Measurements from ENCODE around the gene REL.
"Not testable (repeated sequence)": the region's sequence is repeated elsewhere in the genome, so short reads cannot be mapped to it uniquely, and the experiment has no call there.

REL gene

DNA sequence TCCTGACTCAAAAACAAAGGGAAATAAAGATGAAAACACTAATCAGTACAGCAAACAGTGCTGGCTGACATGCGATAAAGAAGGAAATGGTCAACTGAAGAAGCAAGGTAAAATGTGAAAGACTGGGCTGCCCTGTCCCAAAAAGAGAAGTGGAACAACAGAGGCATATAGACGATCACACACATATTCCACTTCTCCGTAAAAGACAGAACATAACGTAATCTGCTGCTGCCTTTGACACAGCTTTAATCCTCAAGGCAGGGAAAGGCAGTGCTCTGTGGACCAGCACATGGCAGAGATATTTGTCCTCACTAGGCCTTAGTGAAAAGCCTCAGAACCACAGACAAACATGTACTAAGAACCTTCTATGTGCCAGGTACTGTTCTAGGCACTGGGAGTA is 24.3 kb upstream of the REL start:
- no peaks in the 10 kb centered on the region for H3K36me3 ChIP-seq (ENCODE audit: control insufficient read depth, insufficient read depth, low read length)
- no peaks in the 10 kb centered on the region for H3K27me3 ChIP-seq (replicated peaks; ENCODE audit: control insufficient read depth, insufficient read depth, low read length)
- no peak for DNase-seq (ENCODE audit: extremely low read depth, insufficient read length)
- no peak overlapping the region for H3K4me3 ChIP-seq (replicated peaks; ENCODE audit: low read depth, low read length)
- TF ChIP-seq, protein P1, sequence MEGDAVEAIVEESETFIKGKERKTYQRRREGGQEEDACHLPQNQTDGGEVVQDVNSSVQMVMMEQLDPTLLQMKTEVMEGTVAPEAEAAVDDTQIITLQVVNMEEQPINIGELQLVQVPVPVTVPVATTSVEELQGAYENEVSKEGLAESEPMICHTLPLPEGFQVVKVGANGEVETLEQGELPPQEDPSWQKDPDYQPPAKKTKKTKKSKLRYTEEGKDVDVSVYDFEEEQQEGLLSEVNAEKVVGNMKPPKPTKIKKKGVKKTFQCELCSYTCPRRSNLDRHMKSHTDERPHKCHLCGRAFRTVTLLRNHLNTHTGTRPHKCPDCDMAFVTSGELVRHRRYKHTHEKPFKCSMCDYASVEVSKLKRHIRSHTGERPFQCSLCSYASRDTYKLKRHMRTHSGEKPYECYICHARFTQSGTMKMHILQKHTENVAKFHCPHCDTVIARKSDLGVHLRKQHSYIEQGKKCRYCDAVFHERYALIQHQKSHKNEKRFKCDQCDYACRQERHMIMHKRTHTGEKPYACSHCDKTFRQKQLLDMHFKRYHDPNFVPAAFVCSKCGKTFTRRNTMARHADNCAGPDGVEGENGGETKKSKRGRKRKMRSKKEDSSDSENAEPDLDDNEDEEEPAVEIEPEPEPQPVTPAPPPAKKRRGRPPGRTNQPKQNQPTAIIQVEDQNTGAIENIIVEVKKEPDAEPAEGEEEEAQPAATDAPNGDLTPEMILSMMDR (IDR thresholded peaks at IDR 0.05; ENCODE audit: insufficient read depth, low read length, poor library complexity, severe bottlenecking), result no peak

DNA sequence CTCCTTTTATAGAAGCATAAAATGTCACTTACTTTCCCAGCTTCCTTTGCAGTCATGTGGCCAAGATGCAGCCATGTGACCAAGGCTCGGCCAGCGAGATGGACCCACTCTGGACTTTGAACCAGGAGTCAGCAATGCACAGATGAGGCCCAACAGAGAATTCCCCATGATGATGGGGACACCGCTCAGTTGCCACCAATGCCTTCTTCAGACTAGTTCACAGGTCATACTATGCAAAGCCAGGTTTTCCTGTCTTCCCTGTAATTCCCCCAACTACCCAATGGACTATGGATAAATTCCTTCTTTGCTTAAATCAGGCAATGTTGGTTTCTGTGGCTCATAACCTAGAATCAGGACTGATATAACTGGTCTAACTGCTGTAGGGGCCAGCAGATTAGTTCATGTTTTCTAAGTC is 22.5 kb upstream of the REL start:
- no peak for DNase-seq (ENCODE audit: extremely low read depth, insufficient read length)
- Histone ChIP-seq H3K36me3 (ENCODE audit: control insufficient read depth, insufficient read depth, low read length) (no peaks in the 10 kb centered on the region), H3K27me3 (replicated peaks; ENCODE audit: control insufficient read depth, insufficient read depth, low read length) (no peaks in the 10 kb centered on the region), H3K4me3 (replicated peaks; ENCODE audit: low read depth, low read length) (no peak overlapping the region)
- TF ChIP-seq, protein P1 (IDR thresholded peaks at IDR 0.05; ENCODE audit: insufficient read depth, low read length, poor library complexity, severe bottlenecking), result no peak

DNA sequence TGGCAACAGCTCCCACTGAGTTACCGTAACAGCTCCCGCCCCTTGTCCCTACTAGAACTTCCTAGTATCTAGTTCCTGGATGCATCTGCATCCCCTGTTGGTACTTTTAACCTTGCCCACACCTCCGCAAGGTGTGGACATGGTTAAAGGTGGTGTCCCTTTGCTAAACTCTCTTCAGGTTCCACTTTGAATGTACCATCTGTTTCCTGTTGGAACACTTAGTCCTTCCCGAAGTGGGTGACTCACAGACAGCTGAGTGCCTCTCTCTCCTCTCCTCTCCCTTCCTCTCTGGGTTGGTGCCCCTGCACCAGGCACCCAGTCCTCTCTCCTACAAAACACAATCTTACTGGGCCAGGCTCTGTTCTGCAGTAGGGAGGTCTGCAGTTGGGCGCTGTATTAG is 19.6 kb upstream of the REL start:
- Histone ChIP-seq H3K27me3 (replicated peaks; ENCODE audit: control insufficient read depth, insufficient read depth, low read length) (no peaks in the 10 kb centered on the region), H3K36me3 (ENCODE audit: control insufficient read depth, insufficient read depth, low read length) (no peaks in the 10 kb centered on the region), H3K4me3 (replicated peaks; ENCODE audit: low read depth, low read length) (no peak overlapping the region)
- TF ChIP-seq, protein P1 (IDR thresholded peaks at IDR 0.05; ENCODE audit: insufficient read depth, low read length, poor library complexity, severe bottlenecking), result no peak
- DNase-seq (ENCODE audit: extremely low read depth, insufficient read length), result no peak

DNA sequence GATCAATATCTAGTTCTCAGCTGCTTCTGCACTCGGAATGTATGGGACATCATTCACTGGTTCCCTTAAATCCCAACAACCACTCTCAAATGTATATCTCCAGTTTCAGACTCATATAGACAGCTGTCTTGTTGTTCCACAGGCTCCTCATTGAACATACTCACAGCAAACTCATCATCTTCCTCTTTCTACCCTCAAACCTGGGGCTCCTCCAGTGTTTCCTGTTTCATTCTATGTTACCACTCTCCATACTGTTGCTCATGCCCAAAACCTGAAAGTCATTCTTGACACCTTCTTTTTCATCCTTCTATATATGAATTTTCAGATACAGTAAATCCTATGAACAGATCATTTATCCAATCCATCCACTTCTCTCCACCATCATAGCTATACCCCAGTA is 18.7 kb upstream of the REL start:
- TF ChIP-seq, protein P1 (IDR thresholded peaks at IDR 0.05; ENCODE audit: insufficient read depth, low read length, poor library complexity, severe bottlenecking), result no peak
- no peak for DNase-seq (ENCODE audit: extremely low read depth, insufficient read length)
- Histone ChIP-seq H3K4me3 (replicated peaks; ENCODE audit: low read depth, low read length) (no peak overlapping the region), H3K27me3 (replicated peaks; ENCODE audit: control insufficient read depth, insufficient read depth, low read length) (no peaks in the 10 kb centered on the region), H3K36me3 (ENCODE audit: control insufficient read depth, insufficient read depth, low read length) (no peaks in the 10 kb centered on the region)

DNA sequence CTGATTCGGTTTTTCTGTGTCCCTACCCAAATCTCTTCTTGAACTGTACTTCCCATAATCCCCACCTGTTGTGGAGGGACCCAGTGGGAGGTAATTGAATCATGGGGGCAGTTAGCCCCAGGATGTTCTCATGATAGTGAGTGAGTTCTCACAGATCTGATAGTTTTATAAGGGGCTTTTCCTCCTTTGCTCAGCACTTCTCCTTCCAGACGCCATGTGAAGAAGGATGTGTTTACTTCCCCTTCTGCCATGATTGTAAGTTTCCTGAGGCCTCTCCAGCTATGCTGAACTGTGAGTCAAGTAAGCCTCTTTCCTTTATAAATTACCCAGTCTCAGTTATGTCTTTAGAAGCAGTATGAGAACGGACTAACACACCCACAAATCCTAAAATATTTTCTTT is 16.0 kb upstream of the REL start:
- H3K36me3 ChIP-seq (ENCODE audit: control insufficient read depth, insufficient read depth, low read length); DNase-seq (ENCODE audit: extremely low read depth, insufficient read length); H3K4me3 ChIP-seq (replicated peaks; ENCODE audit: low read depth, low read length); H3K27me3 ChIP-seq (replicated peaks; ENCODE audit: control insufficient read depth, insufficient read depth, low read length): not testable (repeated sequence)

DNA sequence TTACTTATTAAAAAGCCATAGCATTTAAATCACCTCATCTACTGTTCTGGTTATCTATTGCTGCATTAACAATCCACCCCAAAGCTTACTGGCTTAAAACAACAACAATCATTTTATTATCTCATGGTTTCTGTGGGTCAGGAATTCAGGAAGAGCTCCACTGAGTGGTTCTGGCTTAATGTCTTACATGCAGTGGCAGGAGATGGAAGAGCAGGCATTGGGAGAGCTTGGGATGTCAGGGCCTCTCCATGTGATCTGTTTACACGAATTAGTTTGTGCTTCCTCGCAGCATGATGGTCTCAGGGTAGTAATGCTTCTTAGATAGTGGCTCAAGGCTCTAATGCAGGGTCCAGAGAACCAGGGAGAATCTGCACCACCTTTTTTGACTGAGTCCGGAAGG is 14.4 kb upstream of the REL start:
- TF ChIP-seq, protein P1 (IDR thresholded peaks at IDR 0.05; ENCODE audit: insufficient read depth, low read length, poor library complexity, severe bottlenecking), result no peak
- H3K27me3 ChIP-seq (replicated peaks; ENCODE audit: control insufficient read depth, insufficient read depth, low read length), result no peaks in the 10 kb centered on the region
- H3K4me3 ChIP-seq (replicated peaks; ENCODE audit: low read depth, low read length), result no peak overlapping the region
- no peak for DNase-seq (ENCODE audit: extremely low read depth, insufficient read length)
- H3K36me3 ChIP-seq (ENCODE audit: control insufficient read depth, insufficient read depth, low read length), result no peaks in the 10 kb centered on the region

All from GM06990 (cell line).